ENCODE results near the gene HELZ2.
A peak's percentile ranks its signal among the peaks of the same experiment; 100 is the strongest.

HELZ2 gene

DNA sequence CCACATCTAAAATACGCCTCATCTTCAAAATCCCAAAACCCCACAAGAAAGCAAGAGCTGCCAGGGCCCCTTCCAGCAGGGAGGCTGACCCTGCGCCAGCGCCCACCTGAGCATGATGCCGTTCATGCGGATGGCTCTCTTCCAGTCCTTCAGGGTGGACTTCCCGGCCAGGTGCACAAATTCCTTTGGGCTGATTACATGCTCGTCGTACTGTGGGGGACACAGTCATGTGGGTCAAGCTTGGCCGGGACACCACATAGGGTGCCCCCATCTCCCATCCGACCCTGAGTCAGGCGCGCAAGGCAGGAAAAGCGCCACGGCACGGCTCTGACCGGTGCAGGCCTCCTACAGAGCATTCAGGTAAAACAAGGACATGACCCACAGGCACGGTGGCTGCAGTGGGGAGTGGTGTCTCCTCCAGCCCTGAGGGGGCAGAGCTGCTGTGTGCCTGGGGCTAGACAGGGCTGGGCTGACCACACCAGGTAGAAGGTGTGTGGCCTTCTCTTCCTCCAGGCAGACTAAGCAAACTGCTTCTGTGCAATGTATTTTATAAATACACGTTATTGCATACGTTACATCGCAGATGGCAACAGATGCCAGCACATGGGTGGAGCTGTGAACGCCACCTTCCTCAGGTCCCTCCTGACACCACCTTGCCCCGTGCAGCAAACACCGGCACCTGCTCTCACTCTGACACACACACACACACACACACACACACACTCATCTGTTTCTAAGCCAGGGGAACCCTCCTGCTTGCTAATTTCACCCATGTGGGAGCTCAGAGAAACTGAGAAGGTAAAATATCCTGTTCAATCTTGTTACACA, 23.8 kb upstream of the HELZ2 start:
- no peak for DNase-seq

DNA sequence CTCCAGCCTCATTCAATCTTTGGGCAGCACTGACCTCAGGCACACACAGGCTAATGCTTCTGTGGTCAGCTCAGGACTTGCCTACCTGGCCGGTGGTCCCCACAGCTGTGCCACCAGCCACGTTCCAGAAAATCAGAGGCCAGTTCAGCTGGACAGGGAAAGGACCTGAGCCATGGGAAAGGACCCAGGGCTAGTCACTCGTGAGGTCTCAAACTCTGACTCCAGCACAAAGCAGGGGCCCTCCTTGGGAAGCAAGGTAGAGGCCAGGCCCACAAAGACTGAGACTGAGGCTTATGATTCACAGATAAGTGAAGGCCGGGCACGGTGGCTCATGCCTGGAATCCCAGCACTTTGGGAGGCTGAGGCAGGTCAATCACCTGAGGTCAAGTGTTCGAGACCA, 22.4 kb upstream of the HELZ2 start:
- no peak for DNase-seq

DNA sequence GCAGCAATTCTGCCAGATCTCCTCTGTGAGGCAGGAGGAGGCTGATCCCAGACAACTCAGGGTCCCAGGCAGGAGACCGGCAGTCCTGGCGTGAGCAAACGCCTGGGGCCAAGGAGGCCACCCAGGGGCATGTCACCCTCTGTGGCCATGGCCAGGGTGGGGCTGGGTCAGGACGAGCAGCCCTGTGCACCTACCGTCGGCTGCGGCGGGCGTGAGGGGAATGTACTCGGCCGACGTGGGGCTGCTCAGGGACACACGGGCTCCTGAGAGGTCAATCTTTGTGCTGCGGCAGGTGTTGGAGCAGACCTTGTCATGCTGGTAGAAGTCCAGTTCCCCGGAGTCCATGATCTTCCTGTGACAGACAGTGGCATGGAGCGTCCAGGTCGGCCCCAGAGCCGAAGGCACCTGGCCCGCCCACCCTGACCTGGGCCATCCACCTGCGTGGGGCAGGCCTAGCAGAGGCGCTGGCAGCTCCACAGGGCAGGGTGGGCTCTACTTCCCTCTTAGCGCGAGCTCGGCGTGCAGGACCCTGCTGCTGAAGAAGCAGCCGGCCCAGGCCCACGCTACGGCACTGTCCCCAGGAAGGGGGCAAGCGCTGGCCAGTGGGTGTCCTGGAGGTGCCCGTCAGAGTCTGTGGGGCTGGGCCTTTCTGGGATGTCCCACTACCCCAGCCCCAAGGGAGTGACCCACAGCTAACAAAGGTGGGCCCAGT, 21.5 kb upstream of the HELZ2 start:
- DNase-seq: no peak

DNA sequence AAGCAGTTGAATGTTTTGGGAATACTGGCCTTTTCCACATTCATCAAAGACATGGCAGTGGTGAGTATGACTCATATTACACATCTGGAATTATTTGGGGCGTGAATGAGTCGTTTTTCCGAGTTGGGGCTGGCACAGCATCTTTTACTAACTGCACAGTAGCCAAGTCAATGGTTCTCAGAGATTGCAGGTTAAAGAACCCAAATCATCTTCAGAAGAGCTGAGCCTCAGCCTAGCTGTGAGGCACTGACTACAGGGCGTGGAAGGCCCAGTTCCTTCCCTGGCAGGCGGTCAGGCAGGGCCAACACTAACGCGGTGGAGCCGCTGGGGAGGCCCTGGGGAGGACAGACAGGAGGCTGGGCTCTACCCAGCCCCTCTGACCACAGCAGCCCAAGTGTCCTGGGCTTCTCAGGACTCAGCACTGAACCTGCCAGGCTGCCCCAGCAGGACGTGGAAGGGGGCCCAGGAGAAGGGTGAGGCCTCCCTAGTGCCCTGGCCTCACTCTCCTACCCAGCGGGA, 20.1 kb upstream of the HELZ2 start:
- no peak for DNase-seq

DNA sequence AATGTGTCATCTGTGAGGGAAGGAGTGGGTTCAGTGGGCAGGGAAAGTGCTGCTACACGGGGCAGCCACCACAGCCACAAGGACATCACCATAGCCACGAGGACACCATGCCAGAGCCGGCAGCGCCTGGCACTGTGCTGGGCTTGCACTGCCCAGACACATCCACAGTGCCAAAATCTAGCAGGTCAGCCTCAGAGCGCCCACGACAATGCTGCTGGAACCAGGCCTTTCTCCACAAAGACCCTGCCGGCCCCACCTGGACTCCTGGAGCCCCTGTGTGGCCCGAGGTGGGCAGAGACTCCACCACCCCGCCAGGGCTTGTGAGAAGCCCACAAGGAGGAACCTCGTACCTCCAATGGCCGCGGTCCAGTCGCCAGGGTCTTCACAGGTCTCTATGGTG, 18.6 kb upstream of the HELZ2 start:
- no peak for DNase-seq

DNA sequence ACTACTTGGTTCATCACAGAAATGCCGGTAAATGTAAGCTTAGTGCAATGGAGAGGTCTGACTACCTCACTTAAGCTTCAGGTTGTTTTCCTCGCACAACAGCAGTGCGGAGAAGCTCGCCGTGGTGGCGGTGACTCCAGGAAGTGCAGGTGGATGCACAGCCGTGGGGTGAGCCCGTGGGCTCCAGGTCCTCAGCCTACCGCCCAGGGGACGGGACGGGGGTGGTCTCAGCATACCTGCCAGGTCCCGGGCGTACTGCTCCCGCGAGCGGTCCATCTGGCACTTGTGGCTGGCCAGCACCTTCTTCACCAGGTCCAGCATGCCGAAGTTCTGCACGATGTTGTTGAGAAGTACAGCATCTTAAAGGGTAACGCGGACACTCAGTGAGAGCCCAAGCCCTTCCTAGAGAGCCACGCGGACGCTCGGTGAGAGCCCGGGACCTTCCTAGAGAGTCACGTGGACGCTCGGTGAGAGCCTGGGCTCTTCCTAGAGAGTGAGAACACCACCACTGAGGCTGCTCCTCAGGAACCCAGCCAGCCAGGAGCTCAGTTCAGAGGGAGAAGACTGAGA, 17.8 kb upstream of the HELZ2 start:
- no peak for DNase-seq

DNA sequence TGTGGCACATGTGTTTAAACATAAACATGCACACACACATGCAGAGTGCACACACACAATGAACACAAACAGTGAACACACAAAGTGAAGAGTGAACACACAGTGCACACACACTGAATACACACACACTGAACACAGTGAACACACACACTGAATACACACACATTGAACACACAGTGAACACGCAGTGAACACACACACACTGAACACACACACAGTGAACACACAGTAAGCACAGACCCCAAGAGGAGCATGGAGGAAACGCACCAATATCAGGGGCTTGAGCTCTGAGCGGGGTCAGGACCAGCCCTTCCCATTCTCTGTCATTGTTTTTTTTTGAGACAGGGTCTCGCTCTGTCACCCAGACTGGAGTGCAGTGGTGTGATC, 17.1 kb upstream of the HELZ2 start:
- DNase-seq: no peak

DNA sequence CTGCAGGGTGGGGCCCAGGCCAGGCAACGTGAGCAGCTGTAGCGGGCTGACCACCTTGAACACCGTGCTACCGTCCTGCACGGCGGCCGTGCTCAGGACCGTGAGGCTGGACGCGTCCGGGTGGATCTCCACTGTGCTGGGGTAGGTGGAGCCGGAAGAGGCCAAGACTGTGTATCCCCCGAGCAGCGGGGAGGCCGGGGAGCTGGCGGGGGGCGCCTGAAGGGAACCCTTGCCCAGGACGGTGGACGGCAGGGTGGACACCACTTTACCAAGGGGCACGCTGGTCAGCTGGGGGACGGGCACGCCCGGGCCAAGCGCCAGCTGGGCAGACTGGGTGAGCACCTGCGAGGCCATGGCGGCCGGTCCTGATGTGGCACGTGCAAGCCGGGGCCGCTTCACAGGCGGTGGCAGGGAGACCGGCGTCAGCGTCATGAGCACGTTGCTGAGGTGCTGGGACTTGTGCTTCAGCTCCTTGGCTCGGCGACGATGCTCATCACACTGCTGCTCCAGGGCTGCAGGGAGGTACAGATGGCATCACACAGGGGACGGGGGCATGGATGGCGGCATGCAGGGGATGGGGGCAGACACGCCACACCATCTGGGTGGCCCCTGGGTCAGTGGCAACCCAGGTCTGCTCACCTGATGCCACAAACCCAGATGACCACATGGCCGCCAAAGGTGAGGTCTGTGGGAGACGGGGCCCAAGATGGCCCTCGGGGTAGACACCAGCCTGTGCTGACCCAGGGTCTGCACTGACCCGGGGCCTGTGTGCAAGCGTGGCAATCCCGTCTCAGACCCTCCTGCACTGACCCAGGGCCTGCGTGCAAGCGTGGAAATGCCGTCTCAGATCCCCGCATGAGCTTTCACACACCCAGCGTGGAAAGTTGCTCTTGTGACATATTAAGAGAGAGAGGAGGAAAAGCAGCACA, 16.4 kb upstream of the HELZ2 start:
- DNase-seq: no peak

DNA sequence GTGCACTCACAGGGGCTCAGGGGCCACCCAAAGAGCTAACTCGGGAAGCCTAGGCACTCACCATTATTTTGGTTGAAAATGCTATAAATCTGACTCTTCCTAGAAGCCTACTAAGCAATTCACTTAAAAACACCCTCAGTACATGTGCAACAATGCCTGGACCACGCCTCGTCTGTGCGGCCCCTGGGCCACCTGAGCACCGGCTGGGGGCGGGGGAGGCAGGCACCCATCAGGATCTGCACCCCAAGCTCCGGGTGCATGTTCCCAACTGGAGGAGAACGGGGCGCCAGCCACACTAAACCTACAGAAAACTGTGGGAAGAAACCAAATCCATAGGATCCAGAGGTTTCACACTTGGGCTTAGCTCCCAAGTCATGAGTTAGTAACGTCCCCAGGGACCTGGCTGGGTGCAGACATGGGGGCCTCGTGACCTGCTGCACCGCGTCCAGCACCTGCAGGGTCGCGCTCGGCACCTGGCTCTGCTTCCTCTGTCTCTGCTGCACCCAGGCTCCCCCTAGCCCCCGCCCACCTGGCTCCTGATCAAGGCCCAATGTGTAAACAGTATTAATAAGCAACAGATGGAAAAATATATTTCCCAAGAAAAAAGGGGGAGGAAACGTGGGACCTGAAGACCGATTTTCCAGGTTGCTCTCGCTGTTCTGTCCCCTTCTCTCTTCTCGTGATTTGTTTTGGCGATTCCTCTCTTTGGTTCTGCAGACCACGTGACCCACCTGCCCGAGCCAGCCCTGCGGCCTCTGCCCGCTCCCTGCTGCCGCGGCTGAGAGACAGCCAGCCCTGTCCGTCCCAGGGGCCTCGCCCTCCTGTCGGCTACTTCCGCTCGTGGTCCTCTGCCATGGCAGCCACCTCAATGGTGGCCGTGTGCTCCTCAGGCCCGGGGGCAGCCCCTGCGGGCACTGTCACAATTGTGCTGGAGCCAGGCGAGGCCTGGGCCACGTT, 15.5 kb upstream of the HELZ2 start:
- no peak for DNase-seq

DNA sequence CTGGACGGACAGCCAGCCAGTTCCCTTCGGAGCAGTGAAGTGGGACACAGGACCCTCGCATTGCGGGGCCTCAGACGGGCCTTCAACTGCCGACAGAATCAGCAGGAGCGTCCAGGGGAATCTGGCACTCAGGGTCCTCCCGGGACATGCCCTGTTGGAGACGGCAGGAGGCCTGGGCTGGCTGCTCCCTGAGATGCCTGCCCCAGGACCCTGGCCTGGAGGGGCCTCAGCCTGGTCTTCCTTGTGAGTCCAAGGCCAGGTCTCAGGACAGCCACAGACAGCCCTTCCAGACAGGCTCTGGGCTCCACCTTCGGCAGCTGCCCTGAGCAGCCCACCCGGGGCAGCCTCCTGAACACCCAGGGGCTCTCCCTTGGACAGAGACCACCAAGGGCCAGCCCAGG, 14.6 kb upstream of the HELZ2 start:
- DNase-seq: no peak

DNA sequence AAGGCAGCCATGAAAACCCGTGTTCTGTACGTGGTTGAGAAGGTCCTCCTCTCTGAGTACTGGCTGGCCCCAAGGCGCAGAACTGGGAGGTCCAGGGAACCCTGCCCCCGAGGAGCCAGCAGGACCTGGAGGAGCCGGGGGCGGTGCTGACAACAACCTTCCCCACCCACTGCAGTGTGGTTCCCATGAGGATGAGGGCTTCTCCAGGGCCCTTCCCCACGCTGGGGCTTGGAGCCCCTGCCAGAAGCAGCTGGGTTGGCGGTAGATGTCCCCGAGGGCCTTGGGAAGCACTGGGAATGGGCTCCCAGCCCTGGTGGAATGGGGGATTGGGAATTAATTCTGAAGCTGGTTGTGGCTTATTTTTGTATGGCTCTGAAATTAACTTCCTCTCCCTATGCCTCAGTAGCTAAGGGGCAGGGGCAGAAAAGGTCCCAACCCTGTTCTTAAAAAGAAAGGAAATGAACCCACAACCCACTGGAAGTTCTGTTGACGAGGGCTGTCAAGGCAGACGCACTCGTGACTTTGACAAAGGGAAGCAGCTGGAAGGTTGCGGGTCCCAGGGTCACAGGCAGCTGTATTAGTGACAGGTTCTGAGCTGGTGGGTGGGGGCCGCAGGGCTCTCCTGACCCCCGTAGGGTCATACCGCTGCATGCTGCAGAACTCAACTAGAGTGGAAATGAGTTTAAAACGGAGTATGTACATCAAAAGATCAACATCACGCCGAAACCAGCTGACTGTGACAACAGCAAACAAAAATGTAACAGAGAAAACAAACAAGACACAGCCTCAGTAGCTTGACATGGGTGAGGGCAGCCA, 13.9 kb upstream of the HELZ2 start:
- no peak for DNase-seq

DNA sequence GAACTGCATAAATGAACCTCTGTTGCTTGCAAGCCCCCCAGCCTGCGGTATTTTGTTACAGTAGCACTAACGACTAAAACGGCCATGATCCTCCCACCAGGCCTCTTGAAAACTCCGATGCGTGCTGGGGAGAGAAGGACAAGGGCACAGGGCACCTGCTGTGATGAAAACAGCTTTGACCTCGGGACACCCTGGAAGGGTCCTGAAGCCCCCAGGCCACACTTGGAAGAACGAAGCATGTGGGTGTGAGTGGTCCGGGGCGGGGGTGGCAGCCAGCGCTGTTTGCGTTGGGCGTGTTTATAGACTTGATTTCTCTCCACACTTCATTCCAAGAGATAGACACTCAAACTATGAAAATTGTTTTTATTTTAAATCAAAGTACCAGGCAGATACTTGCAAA, 13.2 kb upstream of the HELZ2 start:
- DNase-seq: no peak

DNA sequence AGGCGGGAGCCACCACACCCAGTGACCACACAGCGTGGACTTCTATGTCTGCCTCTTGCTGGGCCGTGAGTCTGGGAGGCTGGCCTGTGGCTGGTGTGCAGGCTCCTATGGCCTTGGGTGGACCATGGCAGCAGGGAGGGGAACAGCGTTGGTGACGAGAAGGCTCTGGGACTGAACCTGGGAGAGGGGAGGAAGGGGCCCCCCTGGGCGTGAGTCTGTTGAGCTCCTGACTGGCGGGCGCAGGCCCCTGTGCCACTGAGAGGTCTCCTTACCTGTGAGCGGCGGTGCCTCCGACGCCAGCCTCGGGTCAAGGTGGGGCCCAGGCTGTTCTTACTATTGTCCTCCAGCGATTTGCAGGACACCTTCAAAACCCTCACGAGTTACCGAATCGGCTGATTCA, 12.8 kb upstream of the HELZ2 start:
- no peak for DNase-seq

DNA sequence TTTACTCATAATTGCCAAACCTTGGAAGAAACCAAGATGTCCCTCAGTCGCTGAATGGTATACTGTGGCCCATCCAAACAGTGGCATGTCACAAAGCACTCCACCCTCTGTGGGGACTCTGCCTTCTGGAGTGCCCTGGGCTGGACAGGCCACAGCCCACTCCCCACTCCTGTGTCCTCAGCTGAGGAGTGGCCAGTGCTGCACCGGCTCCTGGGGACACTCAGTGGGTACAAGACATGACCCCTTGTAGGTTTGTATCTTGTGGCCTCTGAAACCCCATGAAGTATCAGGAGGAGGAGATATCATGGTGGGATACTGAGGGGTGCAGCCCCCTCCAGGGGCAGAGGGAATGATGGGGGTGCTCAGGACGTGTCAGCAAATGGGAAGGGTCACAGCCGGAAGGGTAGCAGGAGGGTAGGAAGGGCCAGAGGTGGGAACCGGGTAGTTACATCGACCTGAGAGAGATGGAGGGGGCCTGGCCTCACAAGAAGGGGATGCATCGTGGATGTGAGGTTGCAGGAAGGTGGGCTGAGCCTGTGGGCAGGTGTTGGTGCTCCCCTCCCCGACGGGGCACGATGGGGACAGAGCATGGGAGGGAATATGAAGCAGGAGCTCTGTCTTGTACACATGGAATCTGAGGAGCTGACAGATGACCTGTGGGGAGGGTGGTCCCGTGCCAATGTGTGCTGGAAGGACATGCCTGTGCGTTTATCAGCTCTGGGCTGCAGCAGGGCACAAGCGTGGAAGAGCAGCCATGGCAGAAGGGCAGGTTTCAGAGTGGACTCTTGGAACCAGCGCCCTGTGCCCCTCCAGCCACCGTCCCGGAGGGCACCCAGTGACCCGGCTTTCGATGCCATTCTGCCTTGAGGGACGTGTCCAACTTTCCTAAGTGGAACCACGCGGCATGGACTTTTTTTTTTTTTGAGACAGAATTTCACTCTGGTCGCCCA, 11.9 kb upstream of the HELZ2 start:
- DNase-seq: no peak

DNA sequence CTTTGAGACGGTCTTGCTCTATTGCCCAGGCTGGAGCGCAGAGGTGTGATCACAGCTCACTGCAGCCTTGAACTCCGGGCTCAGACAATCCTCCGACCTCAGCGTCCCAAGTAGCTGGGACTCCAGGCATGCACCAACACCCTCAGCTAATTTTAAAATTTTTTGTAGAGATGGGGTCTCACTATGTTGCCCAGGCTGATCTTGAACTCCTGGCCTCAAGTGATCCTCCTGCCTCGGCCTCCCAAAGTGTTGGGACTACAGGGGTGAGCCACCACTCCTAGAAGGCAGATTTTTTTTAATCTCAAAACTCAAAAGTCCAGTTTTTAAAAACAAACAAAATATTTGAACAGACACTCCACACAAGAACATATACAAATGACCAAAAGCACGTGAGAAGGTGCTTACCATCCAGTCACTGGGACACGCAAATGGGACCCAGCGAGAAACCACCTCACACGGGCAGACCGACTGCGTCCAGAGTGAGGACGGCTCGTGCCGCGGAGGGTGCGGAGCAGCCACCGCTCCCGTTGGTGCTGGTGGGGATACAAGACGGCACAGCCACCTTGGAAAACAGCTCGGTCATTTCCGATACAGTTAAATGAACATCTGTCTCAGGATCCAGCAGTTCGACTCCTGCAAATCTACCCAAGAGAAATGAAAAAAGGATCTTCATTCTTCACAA, 8.5 kb upstream of the HELZ2 start:
- DNase-seq: no peak

DNA sequence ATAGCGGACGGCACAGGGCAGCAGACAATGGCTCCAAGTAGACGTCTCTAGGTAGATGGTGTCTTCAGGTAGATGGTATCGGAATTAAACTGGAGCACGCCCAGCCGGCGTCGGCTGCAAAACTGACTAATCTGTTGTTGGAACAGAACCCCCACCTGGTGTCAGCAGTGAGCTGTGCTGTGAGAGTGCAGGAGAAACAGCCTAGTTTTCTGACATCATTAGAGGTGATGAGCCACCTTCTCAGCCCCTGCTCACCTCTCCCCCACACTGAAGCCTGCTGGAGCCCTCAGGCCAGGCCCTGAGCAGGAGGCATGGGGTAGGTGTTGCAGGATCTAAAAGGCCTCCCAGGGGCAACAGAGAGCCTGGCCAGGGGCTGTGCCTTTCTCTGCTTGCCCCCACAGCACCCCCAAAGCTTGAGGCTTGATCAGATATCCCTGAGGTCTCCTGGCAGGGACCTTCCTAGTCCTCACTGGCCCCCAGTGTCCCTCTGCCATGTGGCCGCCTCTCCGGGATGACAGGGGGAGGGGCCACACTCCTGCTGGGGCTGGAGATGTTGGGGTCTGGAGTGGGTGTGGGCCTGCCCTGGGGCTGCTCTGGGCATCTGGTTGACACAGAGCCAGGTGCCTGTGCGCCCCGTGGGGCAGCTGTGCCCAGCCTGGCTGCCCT, 6.9 kb upstream of the HELZ2 start:
- peak; percentile 10 for DNase-seq

DNA sequence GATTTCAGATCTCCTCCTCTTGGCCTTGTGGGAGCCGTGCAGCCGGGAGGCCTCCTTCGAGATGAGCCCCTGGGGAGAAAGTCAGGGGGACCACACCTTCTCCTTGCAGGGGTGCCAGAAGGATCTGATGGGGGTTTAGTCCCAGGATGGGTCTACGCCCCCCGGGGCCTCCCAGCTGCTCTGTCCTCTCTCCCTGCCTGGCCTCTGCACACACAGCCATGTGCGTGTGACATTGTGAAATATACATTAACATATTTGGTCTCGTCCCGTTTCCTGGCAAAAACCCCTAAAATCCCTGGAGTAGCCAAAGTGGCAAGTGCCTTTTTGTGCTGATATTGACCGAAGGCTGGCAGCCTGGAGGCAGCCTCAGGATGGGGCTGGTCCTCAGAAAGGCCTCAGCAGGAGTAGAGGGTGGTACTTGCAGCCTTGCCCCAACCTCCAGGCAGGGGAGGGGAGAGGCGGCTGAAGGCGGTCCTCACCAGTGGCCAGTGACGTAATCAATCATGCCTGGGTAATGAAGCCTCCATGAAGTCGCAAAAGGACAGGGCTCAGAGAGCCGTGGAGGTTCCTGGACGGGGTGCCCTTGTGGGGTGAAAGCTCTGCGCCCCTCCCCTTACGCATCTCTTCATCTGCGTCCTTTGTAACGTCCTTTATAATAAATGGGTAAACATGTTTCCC, 5.1 kb upstream of the HELZ2 start:
- no peak for DNase-seq
